MM.1S (cell line): ENCODE data around the gene CHPF.

Source experiments
- CTCF ChIP-seq: fragments of 300-600 bp; sonication (generic); IDR thresholded peaks from 2 replicates; pipeline ENCODE4 v1.5.1; 2016; ENCODE audit warnings: antibody characterized with exemption, low read length, mixed read lengths
- EZH2 ChIP-seq: fragments of 300-600 bp; sonication (generic); optimal IDR thresholded peaks from 2 replicates; pipeline ENCODE3; 2017; ENCODE audit warnings: low read depth, mild to moderate bottlenecking, antibody characterized with exemption, low read length, mixed read lengths
- EZH2phosphoT487 ChIP-seq: fragments of 300-600 bp; sonication (generic); IDR thresholded peaks from 2 replicates; pipeline ENCODE4 v1.6.1; 2018; ENCODE audit warnings: antibody characterized with exemption, low read length

DNA sequence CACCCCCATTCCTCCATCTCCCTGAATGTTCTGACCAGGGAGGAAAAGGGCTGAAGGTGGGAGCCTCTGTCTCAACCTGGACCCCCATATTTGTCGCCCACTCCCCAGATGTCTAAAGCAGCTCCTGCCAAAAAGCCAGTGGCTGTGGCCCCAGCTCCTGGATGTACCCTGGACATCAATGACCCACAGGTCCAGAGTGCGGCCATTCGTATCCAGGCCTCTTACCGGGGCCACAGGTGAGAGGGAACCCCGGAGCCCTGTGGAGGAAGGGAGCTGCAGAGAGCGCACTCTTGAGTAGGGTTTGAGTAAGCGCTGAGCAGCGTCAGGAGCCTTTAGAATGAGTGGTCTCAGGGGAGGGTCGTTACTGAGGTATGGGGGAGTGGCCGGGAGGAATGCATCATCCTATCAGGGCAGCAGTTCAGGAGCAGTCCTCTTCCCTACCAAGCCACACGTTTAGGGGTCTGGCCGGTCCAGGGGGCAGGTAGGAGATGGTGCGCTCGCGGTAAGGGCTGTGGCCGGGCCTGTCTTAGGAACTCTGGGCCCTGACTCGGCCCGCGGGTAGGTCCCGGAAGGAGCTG is 47.3 kb downstream of the CHPF start:
- TF ChIP-seq CTCF = no peak
- no peak for TF ChIP-seq EZH2
- no peak for TF ChIP-seq EZH2phosphoT487
